HG03103 (cell line): Measurements from ENCODE around the gene AQP12A.

Source experiments
- ATAC-seq: cut with Tn5 transposase; IDR thresholded peaks from one replicate; pipeline ENCODE4 v1.9.1; 2021; ENCODE audit warnings: low read depth; ENCODE audit not compliant: unreplicated experiment

AQP12A gene

DNA sequence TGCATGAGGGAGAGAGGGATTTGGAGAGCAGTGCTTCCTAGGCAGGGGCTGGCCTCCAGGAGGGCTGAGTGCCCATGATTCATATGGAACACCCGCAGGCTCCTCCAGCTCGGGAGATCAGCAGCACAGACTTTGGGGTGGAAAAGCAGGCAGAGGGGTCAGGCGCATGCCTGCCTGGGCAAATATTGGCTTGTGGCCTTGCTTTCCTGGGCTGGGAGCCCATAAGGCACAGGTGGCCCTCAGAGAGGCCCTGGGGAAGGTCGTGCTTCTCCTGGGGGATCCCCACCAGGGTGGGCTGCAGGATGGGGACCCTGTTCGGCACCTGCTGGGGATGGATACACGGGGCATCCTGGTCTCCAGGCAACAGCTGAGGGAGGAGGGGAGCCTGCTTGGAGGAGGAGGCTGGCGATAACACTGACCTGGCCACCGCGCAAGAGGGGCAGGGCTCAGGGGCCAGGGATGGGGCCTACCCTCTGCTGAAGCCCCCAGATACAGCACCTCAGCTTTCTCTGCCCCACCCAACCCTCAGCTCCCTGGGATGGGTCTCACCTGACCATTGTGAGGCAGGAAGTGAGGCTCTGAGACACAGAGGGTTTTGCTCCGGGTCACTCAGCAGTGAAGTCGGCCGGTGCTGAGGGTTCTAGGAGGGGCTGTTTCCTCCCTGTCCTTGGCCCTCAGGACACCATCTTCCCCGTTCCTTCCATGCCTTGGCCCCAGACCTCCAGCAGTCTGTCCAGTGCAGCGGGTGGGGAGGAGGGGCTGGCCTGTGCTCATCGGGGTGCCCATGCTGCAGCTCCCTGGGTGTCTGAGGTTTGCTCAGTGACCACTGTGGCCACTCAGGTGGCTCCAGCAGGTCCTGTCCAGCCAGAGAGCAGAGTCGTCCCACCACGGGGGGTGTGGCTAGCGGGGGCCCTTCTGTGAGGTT lies 12.0 kb downstream of the AQP12A start:
- ATAC-seq, result no peak

- no peak for ATAC-seq
Observed at GRCh38 chr2:240704651-240705050, 13.0 kb downstream of the AQP12A start.

- ATAC-seq, result no peak
Observed at GRCh38 chr2:240705204-240705791, 13.6 kb downstream of the AQP12A start.

- no peak for ATAC-seq
Observed at GRCh38 chr2:240707043-240707756, 15.5 kb downstream of the AQP12A start.

- no peak for ATAC-seq
Observed at GRCh38 chr2:240707821-240708220, 16.2 kb downstream of the AQP12A start.

DNA sequence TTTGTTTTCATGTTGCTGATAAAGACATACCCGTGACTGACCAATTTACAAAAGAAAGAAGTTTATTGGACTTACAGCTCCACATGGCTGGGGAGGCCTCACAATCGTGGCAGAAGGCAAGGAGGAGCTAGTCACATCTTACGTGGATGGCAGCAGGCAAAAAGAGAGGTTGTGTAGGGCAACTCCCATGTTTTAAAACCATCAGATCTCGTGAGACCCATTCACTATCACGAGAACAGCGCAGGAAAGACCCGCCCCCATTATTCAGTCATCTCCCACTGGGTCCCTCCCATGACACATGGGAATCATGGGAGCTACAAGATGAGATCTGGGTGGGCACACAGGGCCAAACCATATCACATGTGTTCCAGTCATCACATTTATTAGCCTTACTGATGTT lies 16.8 kb downstream of the AQP12A start:
- ATAC-seq, result no peak

DNA sequence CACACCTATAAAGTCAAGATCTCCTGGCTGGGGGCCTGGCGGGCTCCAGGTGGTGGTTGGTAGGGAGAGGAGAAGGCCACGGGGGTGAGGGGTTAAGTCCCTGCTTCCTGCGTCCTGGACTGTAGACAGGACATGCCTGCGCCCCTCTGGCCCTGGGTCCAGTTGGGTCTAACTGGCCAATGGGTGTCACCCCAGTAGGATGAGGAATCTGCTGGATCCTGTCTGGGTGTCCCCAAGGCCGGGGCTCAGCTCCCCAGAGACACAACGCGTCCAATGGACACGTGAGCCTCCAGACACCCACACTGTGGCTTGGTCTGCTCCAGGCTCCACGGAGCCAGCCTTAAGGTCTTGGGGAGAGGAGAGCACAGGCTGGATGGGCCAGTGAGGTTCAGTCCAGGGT lies 19.6 kb downstream of the AQP12A start:
- ATAC-seq, result no peak

DNA sequence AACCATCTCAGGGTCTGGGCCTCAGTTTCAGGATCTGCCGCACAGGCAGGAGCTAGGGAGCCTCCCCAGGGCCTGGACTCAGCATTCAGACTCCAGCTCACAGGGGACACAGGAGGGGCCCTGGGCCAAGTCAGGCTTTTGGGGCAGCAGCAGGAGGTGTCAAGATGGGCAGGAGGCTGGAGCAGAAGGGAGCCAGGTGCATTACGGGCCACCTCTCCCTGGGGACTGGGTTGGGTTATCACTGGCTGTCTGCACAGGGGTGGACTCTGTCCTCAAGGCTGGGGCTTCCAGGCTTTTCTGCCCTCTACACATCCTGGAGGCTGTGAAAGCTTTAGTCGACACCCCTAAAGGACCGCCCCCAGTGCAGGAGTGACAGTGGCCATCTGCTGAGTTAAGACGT lies 20.0 kb downstream of the AQP12A start:
- ATAC-seq, result no peak

DNA sequence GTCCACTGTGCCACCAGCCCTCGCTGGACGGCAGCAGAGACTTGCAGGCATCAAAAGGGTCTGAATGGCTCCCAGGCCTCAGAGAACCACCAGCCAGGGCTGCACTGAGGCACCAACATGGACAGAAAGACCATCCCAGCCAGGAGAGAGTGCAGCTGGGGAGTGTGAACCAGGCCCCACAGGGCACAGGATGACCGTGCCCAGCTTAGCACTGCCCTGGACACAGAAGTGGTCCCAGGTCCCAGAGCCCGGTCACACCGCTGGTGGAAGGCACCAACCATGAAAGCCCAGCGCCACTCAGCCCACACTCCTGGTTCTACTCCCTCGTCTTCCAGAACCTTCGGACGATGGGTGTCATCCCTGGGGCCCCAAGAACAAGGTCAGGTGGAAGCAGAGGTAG lies 20.5 kb downstream of the AQP12A start:
- ATAC-seq, result no peak

DNA sequence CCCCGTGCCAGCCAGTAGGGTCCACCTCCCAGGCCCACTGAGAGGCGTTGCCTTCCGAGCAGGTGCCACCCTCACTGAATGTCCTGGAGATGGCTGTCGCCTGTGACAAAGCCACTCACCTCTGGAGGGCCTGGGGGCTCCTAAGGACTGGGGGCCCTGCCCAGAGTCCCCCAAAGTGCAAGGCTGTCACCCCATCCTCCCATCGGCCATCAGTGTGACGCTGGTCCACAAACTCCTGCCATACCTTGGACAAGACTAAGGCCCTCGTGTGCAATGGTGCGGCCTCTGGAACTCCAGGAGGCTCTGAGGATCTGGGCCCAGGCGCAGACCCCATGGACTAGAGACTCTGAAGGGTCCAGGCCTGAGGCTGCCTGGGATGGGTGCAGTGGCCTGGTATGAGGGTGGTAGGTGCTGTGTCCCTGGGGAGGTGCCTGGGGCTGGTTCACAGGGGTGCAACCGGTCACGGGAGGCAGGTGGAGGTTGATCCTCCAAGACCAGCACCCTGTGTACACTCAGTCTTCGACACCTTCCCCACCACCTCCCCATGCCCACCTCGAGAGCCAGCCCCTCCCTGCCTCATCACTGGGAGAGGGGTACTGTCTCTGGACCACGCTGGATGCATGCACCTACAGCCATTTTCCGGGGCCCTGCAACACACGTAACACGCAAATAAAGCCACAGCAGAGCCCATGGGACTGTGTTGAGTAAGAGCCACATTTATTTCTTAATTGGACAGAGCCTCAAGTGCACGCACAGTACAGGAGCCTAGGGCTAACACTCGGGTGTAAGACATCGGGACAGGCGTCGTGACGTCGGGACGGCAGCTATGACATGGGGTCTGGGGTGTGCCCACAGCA lies 21.6 kb downstream of the AQP12A start:
- no peak for ATAC-seq

DNA sequence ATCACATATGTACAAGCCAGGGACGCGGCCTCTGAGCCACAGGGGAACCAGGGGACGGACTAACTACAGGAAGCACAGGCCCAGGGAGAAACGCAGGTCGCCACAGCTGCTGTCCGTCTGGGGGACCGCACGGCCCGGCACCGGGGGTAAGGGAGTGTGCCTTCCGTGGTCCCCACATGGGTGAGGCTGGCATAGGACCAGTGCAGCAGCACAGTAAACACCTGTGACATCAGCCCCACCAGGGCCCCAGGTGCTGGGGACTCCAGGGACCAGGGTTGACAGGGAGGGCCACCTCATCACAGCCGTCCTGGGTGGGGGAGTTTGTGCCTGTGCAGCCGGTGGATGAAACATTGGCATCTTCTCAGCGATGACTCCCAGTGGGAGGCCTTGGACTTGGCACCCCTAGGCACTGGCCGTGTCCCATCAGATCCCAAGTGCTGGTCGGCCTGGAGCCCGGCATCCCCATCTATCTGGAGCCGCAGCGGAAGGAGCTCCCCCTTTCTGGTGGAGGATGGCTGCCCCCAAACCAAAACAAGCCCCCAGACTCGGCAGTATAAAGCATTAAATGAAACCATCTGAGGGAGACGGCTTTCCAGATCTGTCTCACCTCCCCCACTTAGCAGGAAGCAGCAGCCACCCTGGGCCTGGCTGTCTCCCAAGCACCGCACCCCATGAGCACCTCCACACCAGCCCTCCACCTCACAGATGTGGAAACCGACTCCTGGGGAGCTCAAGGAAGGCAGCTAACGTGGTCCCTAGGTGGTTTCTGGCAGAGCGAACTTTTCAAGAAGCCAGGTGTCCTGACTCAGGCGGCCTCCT lies 22.5 kb downstream of the AQP12A start:
- no peak for ATAC-seq

GRCh38 chr2:240714747-240715725 lies 23.4 kb downstream of the AQP12A start:
- ATAC-seq, result no peak

DNA sequence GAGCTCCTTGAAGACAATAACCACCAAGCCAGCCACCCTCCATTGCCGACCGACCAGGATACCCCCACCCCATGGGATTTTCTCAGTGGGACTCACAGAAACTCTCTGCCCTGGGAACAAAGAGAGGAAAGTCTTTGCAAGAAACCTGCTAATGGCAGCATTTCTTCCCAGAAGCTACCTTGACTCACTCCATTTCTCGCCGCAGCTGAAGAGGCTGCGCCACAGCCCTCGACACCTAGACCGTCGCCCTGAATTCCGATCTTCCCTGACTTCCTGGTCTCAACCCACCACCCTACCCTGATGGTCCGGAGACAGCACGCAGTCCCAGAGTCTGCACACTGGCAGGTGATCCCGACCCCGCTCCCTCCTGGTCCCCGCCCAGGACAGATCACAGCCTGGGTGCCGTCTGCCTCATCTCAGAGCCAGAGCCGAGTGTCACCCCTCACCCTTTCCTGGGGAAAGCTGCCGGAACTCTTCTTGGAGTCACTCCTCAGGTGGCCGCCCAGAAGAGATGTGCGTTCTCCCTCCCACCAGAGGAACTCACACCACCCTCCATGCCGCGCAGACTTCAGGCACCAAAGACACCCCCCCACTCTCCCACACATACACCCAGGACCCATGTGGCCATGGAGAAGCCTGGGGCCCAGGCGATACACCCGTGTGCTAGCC lies 24.6 kb downstream of the AQP12A start:
- ATAC-seq, result no peak

DNA sequence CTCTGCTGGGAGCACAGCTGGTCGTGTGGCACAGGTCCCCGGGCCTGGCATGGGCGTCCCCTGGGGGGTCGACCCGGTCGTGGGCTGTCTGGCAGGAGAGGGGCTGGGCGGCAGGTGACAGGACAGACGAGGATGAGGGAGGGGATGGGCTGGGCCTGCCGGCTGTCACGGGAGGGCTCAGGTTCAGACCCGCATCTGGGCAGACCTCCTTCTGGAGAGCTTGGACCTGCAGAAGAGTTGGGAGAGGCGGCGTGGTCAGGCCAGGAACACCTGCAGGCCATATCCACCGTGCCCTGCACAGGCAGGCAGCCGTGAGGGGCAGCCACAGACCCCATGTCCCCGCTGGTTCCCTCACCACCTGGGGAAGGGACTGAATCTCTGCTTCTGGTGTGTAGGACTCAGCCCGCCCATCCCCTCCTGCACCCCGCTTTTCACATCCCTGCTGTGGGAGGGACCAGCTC lies 25.5 kb downstream of the AQP12A start:
- ATAC-seq, result no peak

GRCh38 chr2:240717681-240718581 lies 26.3 kb downstream of the AQP12A start:
- no peak for ATAC-seq

DNA sequence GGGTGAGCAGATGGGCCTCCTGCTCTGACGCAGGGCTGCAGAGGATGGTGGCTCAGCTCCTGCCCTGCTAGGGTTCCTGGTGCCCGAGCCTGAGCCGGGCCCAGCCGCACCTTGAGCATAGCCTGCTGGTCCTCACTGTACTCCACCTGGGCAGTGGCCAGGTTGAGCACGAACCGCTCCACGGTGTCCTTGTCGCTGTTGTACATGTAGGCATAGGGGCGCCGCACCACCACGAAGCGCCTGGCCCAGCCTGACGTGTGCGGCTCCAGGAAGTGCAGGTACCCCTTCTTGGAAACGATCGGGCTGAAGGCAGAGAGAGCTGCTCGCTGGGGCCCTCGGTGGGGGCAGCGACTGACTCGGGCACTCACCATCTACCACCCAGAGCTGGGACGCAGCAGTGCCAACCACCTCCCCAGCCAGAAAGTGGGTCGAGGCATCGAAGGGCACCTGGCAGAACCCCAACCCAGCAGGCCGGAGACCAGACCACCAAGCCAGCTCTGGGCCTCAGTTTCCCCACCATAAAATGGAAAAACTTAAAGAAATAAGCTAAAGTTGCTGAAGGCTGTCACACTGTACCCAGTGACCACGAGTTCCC lies 27.3 kb downstream of the AQP12A start:
- no peak for ATAC-seq
